ENCODE data around the gene TECPR1.

GRCh38 chr7:98295467-98296192 lies 43.6 kb upstream of the TECPR1 start:
- TF ChIP-seq CTCF (IDR thresholded peaks at IDR 0.05; ENCODE audit: insufficient read depth, low read length) (no peak), REST (IDR thresholded peaks at IDR 0.05; ENCODE audit: insufficient replicate concordance, low read depth) (no peak), GABPA (IDR thresholded peaks at IDR 0.05; ENCODE audit: low read depth) (no peak)
